Fibroblast of mammary gland (primary cell): Measurements from ENCODE around the gene TRAK1.

Experiments used
- DNase-seq: peaks from one replicate; pipeline ENCODE4 v3.0.0-alpha.2; 2010; ENCODE audit warnings: low read depth
- H3K4me3 ChIP-seq: 2 replicates; pipeline ENCODE4 v1.5.1; 2011; ENCODE audit warnings: low read depth, mild to moderate bottlenecking, low read length, moderate library complexity; ENCODE audit not compliant: control insufficient read depth
- TF ChIP-seq, protein P1 (sequence below): conservative IDR thresholded peaks from 2 replicates; pipeline ENCODE4 v1.5.1; 2011; ENCODE audit warnings: low read depth, low read length, inconsistent platforms; ENCODE audit not compliant: control insufficient read depth, insufficient read depth

The TRAK1 gene

DNA sequence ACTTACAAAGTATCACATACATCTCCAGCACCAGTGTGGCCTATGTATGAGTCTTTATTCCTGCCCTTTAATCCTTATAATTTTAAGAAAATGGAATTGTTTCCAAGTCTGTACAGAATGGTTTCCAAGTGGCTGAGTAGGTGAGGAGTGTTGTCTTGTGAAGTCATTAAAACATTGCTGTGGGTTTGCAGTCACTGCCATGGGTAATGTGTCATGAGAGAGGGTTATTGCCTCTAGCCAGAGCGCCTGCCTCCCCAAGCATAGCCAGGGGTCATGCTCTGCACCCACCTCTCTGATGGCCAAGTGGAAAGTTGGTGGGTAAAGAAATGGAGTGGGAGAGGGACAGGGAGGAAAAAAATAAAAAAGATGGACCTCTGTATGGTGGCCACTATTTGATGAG lies 25.3 kb downstream of the TRAK1 start:
- no peak overlapping the region for H3K4me3 ChIP-seq
- TF ChIP-seq, protein P1, sequence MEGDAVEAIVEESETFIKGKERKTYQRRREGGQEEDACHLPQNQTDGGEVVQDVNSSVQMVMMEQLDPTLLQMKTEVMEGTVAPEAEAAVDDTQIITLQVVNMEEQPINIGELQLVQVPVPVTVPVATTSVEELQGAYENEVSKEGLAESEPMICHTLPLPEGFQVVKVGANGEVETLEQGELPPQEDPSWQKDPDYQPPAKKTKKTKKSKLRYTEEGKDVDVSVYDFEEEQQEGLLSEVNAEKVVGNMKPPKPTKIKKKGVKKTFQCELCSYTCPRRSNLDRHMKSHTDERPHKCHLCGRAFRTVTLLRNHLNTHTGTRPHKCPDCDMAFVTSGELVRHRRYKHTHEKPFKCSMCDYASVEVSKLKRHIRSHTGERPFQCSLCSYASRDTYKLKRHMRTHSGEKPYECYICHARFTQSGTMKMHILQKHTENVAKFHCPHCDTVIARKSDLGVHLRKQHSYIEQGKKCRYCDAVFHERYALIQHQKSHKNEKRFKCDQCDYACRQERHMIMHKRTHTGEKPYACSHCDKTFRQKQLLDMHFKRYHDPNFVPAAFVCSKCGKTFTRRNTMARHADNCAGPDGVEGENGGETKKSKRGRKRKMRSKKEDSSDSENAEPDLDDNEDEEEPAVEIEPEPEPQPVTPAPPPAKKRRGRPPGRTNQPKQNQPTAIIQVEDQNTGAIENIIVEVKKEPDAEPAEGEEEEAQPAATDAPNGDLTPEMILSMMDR: no peak
- DNase-seq: peak; percentile 35

DNA sequence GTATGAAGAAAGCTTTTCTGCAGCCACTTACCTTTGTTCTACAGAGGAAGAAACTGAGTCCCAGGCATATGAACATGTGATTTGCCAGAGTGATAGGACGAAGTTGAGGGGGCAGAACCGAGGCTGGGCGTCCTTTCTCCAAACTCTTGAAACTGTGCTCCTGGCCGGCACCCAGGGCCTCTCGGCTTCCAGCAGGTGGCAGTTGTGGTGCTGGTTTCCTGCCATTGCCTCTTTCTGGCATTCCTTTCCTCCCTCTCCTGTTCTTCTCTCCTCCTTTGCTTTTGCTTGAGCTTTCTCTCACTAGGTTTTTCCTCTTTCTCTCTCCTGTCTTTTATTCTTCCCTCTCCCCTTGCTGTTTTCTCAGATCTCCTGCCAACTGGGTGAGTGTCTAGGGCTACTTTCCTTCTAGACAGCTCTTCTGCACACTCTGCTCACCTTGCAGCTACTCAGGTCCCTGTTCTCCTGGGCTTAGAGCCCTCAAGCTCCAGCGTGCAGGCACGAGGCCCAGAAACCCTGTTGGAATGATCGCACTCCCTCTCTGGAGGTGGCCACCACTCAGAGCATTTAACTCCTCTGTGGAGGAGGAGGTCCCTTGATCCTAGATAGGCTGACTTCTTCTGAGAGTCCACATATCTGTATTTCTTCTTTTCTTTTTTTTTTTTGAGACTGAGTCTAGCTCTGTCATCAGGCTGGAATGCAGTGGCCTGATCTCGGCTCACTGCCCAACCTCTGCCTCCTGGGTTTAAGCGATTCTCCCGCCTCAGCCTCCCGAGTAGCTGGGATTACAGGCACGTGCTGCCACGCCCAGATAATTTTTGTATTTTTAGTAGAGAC lies 26.2 kb downstream of the TRAK1 start:
- DNase-seq: peak; percentile 67
- no peak overlapping the region for H3K4me3 ChIP-seq
- TF ChIP-seq, protein P1: peak; percentile 60

DNA sequence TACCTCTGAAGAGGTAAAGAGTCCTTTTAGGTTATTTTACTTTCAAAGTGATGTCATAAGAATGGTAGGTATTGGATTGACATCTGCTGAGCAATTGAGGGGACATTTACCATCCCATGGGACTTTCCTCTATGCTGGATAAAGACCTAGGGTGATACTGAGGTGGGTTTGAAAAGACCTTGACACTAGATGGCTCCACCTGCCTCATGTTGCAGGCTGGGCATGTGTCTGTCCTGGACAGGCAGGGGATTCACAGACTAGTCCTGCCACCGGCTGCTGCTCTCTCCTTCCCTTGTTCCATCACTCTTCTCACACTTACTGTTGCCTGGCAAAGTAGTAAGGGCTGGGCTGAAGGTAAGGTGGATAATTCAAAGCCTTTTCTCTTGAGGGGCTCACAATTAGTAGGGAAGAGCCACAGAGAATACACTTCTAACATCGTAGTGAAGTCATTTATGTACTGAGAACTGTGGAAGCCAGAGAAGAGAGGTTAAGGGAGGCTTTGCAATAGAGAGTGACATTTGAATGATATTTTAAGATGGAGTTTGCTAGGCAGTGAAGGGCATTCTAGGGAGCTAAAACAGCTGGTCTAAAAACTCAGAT lies 27.7 kb downstream of the TRAK1 start:
- no peak overlapping the region for H3K4me3 ChIP-seq
- TF ChIP-seq, protein P1: peak; percentile 39
- DNase-seq: peak; percentile 48

DNA sequence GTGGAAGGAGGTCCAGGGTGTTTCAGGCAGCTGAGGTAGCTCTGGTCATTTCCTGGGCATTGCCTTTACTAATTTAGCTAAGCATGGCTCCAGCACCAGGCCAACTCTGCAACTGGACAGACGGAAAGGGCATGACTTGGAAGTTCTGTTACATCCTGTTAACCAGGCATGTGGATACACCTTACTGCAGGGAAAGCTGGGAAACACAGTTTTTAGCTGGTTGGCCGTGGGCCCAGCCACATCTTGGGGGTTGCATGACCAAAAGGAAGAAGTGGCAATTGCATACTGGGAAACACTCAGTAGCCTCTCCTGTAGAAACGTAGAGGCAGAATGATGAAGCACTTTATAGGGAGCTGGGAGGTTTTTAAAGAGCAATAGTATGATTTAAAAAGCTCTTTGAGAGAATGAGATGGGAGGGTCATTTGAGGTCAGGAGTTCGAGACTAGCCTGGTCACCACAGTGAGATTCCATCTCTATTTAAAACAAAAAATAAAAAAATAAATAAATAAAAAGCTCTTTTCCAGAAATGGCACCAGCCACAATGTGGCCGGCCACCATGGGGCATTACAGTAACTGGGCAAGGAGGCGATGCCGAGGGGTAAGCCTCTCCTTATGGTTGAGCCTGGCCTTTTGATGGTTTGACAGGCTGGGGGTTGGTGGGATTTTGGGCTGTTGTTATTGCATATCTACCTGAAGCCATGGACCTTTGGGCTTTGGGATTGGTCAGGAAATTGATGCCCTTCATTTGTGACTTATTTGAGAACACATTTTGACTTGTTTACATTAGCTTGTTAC lies 28.6 kb downstream of the TRAK1 start:
- DNase-seq: no peak
- TF ChIP-seq, protein P1: no peak
- H3K4me3 ChIP-seq: no peak overlapping the region

DNA sequence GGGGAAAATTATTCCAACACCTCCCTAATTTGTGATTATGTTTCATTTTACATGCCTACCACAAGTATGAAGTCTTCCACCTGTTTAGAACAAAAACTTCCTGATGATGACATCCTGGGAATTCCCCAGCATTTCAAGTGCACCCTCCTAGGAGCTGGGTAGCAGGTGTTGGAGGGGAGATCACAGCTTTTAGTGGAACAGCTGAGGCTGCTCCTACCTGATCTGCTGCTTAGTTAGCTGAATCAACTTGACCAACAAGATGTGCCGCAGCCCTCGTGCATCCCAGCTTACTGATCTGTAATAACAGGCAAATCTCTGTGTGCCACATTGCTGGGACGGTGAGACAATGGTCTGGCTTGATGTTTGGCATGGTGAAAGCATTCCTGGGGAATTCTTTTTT lies 29.7 kb downstream of the TRAK1 start:
- DNase-seq: no peak
- TF ChIP-seq, protein P1: no peak
- no peak overlapping the region for H3K4me3 ChIP-seq

DNA sequence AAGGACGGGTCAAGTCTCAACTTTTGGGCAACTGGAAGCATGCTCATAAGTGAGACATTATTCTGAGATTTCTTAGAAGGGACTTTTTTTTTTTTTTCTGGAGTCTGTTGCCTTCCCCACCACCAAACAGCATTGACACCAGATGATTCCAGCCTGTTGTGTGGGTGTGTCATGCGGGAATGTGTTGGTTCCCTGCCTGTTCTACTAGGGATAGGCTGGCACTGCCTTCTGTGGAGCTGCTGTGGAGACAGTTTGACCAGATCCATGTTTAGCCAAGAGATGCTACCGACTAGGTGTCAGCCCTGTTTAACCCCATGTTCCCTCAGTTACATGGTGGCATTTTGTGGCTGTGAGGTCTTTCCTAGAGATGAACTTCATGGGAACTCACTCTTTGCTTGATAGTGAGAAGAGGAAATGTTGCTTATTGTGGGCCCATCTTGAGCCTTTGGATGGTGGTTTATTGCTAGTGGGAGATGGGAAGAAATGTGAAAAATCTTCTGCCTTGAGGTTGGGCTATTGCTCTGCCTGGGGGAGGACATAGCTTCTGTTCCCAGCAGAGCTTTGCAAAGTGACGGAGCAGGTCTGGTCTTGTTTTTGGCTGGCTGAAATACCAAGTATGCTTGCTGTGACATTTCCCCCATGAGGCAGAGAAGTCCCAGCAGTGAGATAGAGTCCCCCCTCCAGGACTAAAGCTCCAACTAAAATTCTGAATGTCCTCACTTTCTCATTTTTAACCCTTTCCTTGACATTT lies 31.3 kb downstream of the TRAK1 start:
- peak; percentile 25 for DNase-seq
- no peak overlapping the region for H3K4me3 ChIP-seq
- TF ChIP-seq, protein P1: no peak
